C1 segment of cervical spinal cord (tissue), 14 donors: ENCODE data around the gene KLHL10.
"Not testable (repeated sequence)": the region's sequence is repeated elsewhere in the genome, so short reads cannot be mapped to it uniquely, and the experiment has no call there.

Experiments
- DNase-seq, 14 donors: peaks; one replicate each; lab custom pipeline; 2025; lab: John Stamatoyannopoulos, UW

Gene KLHL10

DNA sequence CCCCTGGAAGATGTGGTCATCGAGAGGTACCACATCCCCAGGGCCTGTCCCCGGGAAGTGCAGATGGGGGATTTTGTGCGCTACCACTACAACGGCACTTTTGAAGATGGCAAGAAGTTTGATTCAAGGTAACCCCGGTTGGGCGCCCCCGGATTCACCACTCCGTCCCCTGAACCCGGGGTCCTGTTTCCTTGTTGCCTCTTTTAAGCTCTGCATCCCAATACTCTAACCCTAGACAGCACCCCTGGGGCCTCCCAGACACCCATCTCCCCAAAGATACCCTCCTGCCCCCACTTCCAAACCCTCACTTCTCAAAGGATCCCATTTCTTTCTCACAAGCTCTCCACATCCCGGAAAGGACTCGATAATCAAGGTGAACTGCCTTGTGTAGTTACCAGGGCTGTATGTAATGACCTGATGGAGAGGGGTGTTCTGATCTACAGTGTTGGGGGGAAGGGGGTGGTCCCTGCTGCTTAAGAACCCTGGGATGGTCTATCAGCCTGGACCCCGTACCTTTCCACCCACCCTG is 24.4 kb upstream of the KLHL10 start:
- DNase-seq: no peak

DNA sequence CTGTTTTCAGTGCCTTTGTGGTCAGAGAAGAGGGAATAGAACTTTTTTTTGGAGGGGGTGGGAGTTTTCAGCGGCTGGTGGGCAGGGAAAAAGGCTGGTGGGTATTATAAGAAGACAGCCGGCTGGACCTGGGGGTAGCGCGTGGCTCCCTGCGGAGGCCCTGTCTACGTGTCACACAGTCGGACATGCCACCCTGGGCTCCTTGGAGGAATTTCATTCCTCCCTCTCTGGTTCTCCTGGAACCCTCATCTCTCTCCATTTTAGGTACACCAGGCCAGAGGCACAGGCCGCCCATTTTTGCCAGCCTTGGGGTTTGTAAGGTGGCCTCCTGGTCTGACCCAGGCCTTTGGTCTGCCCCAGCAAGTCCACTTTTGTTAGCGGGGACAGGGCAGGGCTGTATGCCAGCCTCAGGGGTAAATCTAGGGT is 23.9 kb upstream of the KLHL10 start:
- DNase-seq: no peak

DNA sequence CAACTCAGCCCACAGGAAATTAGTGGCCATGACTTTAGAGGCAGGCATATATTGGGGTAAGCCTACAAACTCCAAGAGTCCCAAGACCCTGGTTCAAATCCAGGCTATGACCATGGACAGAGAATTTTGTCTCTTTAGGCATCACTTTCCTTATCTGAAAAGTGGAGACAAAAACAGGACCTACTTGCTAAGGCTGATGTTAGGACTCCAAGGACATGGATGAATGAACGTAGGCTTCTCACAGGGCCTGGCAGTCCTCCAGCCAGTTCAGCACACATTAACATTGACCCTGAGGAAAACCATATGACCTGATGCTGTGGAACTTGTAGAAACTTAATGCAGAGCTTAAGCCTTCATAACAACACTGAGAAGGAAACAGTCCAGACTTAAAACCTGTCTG is 23.4 kb upstream of the KLHL10 start:
- no peak for DNase-seq

DNA sequence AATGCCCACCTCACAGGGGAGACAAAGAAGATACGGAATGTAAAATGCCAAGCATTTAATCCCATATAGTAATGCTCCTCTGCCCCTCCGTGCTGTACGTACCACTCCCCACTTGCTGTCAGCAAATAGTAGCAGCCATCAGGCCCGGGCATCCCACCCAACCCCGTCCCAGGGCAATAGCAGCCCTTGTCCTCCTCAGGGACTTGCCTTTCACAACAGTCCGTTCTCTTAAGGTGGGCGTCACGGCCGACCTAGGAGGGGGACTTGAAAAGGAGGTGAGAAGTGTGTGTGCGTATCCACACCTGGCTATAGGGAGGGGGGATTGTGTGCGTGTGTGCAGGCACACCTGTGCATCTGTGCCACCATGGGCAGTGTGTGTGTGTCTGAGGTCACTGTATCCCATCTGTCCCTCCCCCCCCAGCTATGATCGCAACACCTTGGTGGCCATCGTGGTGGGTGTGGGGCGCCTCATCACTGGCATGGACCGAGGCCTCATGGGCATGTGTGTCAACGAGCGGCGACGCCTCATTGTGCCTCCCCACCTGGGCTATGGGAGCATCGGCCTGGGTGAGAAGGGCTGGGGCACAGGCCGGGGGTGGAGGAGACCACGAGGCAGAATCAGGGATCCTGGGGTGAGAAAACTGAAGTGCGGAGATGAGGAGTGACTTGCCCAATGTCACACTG is 20.8 kb upstream of the KLHL10 start:
- no peak for DNase-seq

DNA sequence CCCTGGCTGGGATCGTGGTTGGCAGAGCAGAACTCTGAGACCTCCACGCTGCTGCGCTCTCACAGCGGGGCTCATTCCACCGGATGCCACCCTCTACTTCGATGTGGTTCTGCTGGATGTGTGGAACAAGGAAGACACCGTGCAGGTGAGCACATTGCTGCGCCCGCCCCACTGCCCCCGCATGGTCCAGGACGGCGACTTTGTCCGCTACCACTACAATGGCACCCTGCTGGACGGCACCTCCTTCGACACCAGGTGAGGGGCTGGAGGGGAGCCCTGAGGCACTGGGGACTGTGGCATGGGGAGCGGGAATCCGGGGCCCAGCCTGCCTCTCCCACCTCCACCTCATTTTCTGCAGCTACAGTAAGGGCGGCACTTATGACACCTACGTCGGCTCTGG is 19.6 kb upstream of the KLHL10 start:
- DNase-seq: no peak

DNA sequence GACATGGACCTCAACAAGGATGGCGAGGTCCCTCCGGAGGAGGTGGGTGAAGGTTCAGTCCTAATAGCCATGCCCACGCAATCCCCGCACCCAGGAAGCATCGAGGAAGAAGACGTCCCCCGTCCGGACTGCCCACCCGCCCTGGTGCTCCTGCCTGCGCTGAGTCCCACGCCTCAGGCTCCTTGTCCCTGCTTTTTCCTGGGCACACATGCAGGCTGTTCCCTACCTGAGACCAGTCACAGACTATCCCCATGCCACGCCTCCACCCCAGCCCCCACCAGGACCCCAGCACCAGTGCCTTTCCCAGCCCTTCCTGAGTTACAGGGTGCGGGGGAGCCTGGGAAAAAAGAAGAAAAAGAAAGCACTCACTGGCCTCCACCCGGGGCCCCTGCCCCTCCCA is 15.8 kb upstream of the KLHL10 start:
- no peak for DNase-seq

DNA sequence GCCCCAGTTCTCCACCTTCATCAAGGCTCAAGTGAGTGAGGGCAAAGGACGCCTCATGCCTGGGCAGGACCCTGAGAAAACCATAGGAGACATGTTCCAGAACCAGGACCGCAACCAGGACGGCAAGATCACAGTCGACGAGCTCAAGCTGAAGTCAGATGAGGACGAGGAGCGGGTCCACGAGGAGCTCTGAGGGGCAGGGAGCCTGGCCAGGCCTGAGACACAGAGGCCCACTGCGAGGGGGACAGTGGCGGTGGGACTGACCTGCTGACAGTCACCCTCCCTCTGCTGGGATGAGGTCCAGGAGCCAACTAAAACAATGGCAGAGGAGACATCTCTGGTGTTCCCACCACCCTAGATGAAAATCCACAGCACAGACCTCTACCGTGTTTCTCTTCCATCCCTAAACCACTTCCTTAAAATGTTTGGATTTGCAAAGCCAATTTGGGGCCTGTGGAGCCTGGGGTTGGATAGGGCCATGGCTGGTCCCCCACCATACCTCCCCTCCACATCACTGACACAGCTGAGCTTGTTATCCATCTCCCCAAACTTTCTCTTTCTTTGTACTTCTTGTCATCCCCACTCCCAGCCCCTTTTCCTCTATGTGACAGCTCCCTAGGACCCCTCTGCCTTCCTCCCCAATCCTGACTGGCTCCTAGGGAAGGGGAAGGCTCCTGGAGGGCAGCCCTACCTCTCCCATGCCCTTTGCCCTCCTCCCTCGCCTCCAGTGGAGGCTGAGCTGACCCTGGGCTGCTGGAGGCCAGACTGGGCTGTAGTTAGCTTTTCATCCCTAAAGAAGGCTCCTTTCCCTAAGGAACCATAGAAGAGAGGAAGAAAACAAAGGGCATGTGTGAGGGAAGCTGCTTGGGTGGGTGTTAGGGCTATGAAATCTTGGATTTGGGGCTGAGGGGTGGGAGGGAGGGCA is 15.1 kb upstream of the KLHL10 start:
- DNase-seq: no peak

DNA sequence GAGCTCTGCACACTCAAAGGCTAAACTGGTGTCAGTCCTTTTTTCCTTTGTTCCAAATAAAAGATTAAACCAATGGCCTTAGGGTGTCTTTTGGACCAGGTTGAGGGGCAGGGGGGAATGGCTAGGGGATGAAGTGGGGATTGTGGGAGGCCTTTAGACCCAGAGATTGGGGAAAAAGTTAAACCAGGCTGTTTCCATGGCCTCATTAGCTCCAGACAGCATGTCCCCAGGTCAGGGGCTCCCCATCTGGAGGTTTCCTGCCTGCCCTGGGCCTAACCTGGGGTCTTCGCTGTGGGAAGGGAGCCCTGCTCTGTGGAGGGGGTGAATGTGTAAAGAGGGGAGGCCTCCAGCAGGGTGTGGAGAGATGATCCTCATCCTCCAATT is 14.5 kb upstream of the KLHL10 start:
- no peak for DNase-seq

DNA sequence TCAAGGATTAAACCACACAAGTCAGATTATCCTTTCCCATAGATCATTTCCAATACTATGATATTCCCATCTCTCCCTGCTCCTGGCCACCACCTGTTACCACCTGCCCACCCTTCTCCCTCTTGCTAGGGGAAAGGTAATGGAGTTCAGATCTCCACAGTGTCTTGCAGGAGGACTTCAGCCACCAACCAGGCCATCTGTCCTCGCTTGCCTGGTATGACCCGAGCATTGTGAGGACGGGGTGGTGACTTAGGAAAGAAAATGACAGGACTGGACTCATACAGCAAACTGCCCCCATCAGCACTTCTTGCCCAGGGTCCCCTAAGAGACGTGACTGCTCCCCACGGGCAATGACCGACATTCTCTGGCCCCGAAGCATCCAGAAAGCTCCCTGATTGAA is 14.0 kb upstream of the KLHL10 start:
- DNase-seq: no peak

DNA sequence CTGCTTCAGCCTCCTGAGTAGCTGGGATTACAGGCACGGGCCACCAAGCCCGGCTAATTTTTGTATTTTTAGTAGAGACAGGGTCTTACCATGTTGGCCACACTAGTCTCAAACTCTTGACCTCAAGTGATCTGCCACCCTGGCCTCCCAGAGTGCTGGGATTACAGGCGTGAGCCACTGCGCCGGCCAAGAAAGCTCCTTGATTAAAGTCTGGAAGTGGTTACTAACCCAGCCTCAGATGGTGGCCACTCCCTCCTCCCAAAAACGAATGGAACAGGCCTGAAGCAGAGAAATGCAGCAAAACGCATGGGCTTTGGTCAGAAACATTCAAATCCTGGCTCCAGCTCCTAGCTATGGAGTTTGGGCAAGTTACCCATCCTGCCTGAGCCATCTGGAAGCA is 13.5 kb upstream of the KLHL10 start:
- no peak for DNase-seq

DNA sequence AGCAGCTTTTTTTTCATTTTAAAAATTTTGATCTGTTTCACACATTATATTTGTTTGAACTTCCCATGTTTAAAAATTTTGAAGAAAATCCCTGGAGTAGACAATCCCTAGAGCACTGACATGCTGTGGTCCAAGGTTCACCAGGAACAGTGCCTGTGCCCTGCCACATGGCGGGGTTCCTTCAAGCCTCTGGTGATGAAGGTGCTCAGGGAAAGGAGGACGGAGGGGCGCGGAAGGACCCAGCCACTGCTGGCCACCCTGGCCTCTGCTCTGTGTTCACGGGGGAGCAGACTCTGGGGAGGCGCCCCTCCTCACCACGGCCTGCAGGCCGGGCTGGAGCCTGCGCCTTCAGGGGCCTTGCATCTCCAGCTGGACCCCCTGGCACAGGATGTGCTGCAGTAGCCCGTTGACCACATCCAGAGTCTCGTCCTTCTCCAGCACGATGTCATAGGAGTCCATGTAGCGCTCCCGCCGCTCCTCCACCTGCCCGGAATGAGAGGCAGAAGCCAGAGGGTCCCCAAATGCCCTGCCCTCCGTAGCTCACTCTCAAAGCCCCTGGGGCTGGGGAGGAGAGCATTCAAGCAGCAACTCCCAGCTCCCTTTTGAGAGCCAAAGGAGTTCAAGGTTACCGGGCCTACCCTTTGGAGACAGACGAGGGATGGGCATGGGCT is 12.3 kb upstream of the KLHL10 start:
- no peak for DNase-seq

DNA sequence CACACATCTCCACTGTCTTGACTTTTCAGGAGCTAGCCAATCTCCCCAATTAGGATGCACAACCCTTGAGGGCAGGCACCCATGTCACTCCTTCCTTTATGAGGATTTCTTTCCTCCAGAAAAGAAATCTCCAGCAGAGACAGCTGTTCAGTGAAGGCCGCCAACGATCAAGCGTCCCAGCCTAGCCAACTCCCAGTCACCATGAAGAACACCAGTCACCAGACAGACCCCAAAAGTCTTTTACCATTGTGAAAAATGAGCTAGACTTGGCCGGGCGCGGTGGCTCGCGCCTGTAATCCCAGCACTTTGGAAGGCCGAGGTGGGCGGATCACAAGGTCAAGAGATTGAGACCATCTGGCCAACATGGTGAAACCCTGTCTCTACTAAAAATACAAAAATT is 7.7 kb upstream of the KLHL10 start:
- not testable (repeated sequence) for DNase-seq

DNA sequence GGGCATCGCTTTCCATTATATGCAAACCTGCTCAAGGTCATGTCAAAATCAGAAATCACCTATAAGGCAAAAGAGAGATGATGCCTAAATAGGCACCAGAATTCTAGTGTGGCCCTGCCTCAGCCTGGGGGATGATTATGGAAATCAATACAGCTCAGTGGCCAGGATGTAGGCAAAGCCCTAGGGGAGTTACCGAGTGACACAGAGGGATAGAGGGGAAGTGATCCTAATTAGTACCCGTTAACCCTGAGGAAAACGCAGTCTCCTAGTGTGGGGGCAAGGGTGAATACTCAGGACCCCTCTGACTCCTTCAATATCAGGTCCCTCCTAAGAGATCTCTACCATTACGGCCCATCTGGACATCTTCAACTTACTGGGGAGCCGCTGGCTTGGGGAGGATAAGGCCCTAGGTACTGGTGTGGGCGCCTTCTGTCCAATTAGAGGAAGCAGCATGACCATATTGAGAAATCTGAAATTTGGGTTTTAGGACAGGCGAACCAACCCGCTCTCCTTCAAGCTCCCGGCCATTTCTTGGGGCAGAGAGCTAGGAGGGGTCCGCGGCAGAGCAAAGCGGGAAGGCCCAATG is 2.3 kb upstream of the KLHL10 start:
- peak in 3 of 14 donors; percentile 12 to 41 (median 30) for DNase-seq

DNA sequence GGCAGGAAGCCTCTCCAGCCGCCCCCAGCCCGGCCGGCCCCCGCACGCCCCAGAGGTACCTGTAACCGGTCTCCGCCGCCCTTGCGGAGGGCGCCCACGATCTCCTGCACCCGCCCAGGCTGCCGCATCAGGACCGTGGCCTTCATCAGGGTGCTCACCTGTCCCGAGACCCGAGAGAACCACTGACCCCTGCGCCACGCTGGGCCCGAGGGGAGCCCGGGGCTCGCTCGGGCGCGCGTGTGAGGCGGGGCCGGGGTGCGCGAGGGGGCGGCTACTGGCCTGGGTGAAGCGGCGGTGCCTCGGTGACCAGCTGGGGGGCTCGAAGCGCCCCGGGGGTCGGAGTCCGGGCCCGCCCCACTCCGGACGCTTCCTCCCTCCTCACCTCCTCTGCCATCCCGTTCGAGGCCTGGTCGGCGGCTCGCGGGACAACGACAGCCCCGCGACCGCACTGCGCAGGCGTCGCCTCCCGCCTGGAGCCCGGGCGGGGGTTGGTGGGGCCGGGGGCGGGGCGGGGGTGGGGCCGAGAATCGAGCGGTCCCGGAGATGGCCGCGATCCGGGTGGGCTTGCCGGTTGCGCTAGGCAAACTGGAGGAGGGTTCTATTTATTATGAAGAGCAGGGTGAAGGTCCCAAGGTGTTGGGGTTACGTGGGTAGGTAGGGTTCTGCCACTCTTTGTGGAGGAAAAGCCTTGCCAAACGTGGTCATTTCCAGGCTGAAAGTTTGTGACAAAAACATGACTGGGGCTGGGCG is 1.6 kb upstream of the KLHL10 start, which contains the start of gene NT5C3B:
Gene NT5C3B (minus strand): TSS at position 433 of the 750 bp plus-strand sequence. CDS start 39 bp downstream, at position 394.
- peak in 11 of 14 donors; percentile 4 to 76 (median 45) for DNase-seq

DNA sequence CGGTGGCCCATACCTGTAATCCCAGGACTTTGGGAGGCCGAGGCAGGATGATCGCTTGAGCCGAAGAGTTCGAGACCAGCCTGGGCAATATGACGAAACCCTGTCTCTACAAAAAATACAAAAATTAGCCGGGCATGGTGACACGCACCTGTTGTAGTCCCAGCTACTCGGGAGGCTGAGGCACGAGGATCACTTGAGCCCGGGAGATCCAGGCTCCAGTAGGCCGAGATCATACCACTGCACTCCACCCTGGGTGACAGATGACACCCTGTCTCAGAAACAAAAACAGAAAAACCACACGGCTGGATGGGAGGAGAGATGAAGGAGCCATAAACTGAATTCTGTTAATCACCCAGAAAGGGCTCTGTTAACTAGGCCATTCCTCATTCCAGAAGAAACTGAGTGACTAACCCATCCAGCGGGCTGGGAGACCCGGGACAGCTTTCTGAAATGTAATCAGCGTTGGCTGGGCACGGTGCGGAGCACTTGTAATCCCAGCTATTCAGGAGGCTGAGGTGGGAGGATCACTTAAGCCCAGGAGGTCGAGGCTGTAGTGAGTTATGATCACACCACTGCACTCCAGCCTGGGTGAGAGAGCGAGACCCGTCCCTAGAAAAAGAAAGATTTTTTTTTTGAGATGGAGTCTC is 952 bp upstream of the KLHL10 start:
- no peak for DNase-seq

DNA sequence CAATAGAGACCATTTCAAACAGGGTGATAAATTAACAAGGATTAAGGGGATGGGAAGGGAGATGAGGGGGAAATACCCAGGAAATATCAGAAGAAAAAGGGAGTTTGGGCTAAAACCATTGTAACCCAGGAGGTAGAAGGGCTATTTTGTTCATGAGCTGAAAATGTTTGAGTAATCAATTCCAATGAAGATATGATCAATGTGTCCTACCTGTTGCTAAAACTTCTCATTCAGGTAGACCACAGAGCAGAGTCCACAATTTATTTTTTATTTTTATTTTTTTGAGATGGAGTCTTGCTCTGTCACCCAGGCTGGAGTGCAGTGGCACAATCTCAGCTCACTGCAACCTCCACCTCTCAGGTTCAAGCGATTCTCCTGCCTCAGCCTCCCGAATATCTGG is 1.8 kb downstream of the KLHL10 start:
- not testable (repeated sequence) for DNase-seq

DNA sequence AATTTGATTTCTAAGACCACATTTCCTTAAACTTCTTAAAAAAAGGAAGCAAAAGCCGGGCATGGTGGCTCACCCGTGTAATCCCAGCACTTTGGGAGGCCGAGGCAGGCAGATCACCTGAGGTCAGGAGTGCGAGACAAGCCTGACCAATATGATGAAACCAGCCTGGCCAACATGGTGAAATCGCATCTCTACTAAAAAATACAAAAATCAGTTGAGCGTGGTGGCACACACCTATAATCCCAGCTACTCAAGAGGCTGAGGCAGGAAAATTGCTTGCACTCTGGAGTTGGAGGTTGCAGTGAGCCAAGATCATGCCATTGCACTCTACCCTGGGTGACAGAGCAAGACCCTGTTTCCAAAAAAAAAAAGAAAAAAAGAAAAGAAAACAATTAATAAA is 3.2 kb downstream of the KLHL10 start:
- DNase-seq: not testable (repeated sequence)

DNA sequence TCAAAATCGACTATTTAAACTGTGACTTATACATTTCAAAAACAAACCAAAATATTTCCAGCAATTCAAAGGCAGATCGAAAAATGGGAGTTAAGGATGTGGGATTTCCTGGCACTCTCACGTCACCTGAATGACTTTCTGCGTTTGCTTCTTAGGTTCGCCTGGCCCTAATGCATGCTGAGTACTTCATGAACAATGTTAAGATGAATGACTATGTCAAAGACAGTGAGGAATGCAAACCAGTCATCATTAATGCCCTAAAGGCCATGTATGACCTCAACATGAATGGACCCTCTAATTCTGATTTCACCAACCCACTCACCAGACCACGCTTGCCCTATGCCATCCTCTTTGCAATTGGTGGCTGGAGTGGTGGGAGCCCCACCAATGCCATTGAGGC is 7.3 kb downstream of the KLHL10 start:
- no peak for DNase-seq

DNA sequence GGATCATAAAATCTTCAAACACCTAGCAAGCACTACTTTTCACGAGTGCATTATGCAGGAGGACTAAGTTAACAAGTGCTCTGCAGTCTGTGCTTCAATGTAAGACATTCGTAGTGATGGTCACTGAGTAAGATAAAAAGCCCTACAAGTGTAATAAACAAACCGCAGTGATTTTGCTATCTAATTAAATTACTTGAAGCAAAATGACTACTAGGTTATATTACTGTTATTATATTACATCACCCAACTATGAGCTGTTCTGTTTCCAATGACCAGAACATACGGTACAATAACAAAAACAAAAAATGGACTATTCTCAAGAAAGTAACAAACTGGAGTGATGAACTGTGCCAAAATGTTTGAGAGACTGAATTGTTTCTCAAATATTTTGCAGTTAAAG is 11.2 kb downstream of the KLHL10 start:
- no peak for DNase-seq

DNA sequence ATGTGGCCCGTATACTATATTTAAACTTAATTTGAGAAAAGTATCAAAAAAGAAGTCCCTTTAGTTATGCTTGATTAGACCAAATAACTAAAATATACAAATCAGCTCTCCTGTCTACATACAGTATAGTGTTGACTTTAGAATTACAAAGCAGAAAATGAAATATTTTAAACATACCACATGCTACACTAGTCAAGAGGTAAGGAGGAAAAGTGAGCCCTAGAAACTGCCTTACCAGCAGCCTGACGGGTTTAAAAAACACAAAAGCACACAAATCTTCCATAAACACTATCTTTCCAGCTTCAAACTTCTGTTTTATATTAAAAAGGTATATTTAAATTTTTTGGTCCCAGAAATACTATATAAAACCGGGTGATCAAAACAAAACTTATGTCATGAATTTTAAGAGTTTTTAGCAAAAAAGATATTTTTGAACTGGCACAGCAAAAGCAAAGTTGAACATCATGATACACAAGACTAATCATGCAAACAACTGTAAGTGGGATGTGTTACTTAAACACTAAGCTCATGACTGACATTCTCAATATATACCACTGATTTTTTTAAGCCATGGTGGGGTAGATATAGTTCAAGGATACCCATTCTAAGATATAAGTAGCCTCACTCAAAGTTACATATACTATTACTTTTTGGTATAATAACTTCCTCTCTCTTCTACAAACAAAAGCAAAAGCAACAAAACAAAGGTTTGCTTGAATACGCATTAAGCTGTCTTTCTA is 11.8 kb downstream of the KLHL10 start:
- DNase-seq: no peak
